Activated CD4-positive, alpha-beta memory T cell treated with anti-CD3 and anti-CD28 coated beads, Interleukin-2, amount 10 ng/mL, durations not matched to agents 7 days and 5 days (primary cell): Measurements from ENCODE around the gene DSC2. TPM values are rescaled to one million over a fixed set of nuclear protein-coding genes. Genes with fewer than 3 reads are reported as not detected.

ENCODE experiments used
- CTCF ChIA-PET: fragments of 350-600 bp; sonication (Branson Sonifier 250); formaldehyde crosslinking; loops from one replicate; lab custom pipeline; 2021; ENCODE audit warnings: antibody characterized with exemption, inconsistent platforms; lab: Charles Lee
- POLR2A ChIA-PET: fragments of 350-600 bp; sonication (Branson Sonifier 250); formaldehyde crosslinking; loops from one replicate; lab custom pipeline; 2021; ENCODE audit warnings: antibody characterized with exemption; lab: Charles Lee
- DNase-seq: peaks from one replicate; pipeline ENCODE4 v3.0.0-alpha.2; 2020
- H3K27ac Mint-ChIP-seq: one replicate; pipeline ENCODE4 v1.8.0; 2021; ENCODE audit warnings: mild to moderate bottlenecking, mixed read lengths
- H3K27me3 Mint-ChIP-seq: one replicate; pipeline ENCODE4 v1.8.0; 2021; ENCODE audit warnings: mixed read lengths
- H3K36me3 Mint-ChIP-seq: one replicate; pipeline ENCODE4 v1.8.0; 2021; ENCODE audit warnings: low read depth, mixed read lengths
- H3K4me1 Mint-ChIP-seq: one replicate; pipeline ENCODE4 v1.8.0; 2021; ENCODE audit warnings: mixed read lengths
- H3K4me3 Mint-ChIP-seq: one replicate; pipeline ENCODE4 v1.8.0; 2021; ENCODE audit warnings: mild to moderate bottlenecking, mixed read lengths
- H3K9me3 Mint-ChIP-seq: one replicate; pipeline ENCODE4 v1.8.0; 2021; ENCODE audit warnings: mixed read lengths
- total RNA-seq, 2 experiments: library from RNA; stranded (reverse); gene quantifications; one replicate each; pipeline ENCODE4 v1.2.3, GENCODE V29; 2021

Gene DSC2
- total RNA-seq, 2 experiments from 2014 or later: not detected

DNA sequence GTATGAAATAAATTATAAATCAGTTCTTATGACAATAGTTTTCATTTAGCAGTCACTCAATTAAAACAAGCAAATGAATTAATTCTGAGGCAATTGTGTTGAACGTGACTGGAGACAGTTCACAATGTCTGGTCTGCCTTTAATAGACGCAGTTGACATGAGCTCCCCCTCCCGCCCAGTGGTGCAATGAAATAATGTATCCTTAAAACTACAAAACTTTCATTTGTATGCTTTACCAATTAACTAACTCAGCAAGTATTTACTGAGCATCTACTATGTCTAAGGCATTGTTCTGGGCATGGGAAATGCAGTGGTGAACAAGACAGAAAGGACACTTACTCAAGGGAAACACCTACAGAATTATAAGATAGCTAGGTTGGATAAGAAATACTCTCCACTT lies 3.5 kb upstream of the DSC2 start:
- POLR2A ChIA-PET: no interaction called here
- no peaks in the 10 kb centered on the region for H3K4me1 Mint-ChIP-seq
- H3K27ac Mint-ChIP-seq: no peak overlapping the region
- CTCF ChIA-PET: no interaction called here
- no peaks in the 10 kb centered on the region for H3K9me3 Mint-ChIP-seq
- peaks cover 8% of the 10 kb centered on the region for H3K27me3 Mint-ChIP-seq
- no peaks in the 10 kb centered on the region for H3K36me3 Mint-ChIP-seq
- no peak for DNase-seq
- no peak overlapping the region for H3K4me3 Mint-ChIP-seq

- H3K27ac Mint-ChIP-seq: no peak overlapping the region
- H3K36me3 Mint-ChIP-seq: no peaks in the 10 kb centered on the region
- no peaks in the 10 kb centered on the region for H3K4me1 Mint-ChIP-seq
- no peaks in the 10 kb centered on the region for H3K9me3 Mint-ChIP-seq
- H3K27me3 Mint-ChIP-seq: peaks cover 13% of the 10 kb centered on the region
- POLR2A ChIA-PET: no interaction called here
- no peak for DNase-seq
- no peak overlapping the region for H3K4me3 Mint-ChIP-seq
- CTCF ChIA-PET: no interaction called here
Observed at GRCh38 chr18:31104444-31104843, 2.2 kb upstream of the DSC2 start.

DNA sequence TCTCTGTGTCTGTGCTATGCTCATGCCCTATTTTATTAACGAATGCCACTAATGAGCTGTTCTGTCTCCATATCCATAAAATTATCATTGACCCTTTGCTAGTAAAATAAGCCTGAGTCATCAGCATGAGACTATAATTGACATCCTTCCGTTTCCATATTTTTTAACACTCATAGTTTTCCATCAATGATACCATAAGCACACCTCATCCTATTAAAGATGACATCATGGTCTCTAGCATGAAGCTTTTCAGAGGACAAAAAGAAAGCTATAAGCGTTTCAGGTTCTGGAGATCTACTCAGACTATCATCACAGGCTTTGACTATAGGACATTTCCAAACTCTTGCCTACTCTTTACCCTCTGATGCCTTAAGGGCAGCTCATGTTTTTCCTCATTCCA lies 1.2 kb upstream of the DSC2 start:
- DNase-seq: no peak
- ChIA-PET CTCF (no interaction called here), POLR2A (no interaction called here)
- H3K27ac Mint-ChIP-seq: no peak overlapping the region
- no peaks in the 10 kb centered on the region for H3K9me3 Mint-ChIP-seq
- H3K36me3 Mint-ChIP-seq: no peaks in the 10 kb centered on the region
- peaks cover 13% of the 10 kb centered on the region for H3K27me3 Mint-ChIP-seq
- no peaks in the 10 kb centered on the region for H3K4me1 Mint-ChIP-seq
- H3K4me3 Mint-ChIP-seq: no peak overlapping the region

DNA sequence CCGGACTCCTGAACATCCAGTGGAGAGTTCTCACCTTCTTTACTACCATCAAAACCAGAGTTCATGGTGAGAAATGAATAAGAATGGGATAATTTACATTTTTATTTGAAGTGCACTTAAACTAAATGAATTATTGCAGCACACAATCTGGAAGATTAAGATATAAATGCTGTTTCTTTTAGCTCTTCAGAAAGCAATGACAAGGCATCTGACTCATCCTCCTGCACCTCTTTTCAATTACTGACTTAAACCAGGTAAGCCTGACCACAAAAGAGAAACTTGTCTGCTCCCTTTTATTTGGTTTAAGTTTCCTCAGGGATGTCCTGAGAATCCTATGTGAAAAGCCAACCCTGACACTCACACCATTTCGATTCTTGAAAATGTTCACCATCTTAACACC lies 720 bp upstream of the DSC2 start:
- POLR2A ChIA-PET: no interaction called here
- no peak overlapping the region for H3K4me3 Mint-ChIP-seq
- H3K27ac Mint-ChIP-seq: no peak overlapping the region
- no peaks in the 10 kb centered on the region for H3K9me3 Mint-ChIP-seq
- no peaks in the 10 kb centered on the region for H3K4me1 Mint-ChIP-seq
- CTCF ChIA-PET: no interaction called here
- no peaks in the 10 kb centered on the region for H3K36me3 Mint-ChIP-seq
- H3K27me3 Mint-ChIP-seq: peaks cover 13% of the 10 kb centered on the region
- DNase-seq: no peak

GRCh38 chr18:31101183-31102024 lies 817 bp downstream of the DSC2 start:
- CTCF ChIA-PET: no interaction called here
- DNase-seq: no peak
- Mint-ChIP-seq H3K4me3 (no peak overlapping the region), H3K9me3 (no peaks in the 10 kb centered on the region), H3K4me1 (no peaks in the 10 kb centered on the region), H3K27me3 (peaks cover 13% of the 10 kb centered on the region), H3K36me3 (no peaks in the 10 kb centered on the region), H3K27ac (no peak overlapping the region)
- POLR2A ChIA-PET: no interaction called here

DNA sequence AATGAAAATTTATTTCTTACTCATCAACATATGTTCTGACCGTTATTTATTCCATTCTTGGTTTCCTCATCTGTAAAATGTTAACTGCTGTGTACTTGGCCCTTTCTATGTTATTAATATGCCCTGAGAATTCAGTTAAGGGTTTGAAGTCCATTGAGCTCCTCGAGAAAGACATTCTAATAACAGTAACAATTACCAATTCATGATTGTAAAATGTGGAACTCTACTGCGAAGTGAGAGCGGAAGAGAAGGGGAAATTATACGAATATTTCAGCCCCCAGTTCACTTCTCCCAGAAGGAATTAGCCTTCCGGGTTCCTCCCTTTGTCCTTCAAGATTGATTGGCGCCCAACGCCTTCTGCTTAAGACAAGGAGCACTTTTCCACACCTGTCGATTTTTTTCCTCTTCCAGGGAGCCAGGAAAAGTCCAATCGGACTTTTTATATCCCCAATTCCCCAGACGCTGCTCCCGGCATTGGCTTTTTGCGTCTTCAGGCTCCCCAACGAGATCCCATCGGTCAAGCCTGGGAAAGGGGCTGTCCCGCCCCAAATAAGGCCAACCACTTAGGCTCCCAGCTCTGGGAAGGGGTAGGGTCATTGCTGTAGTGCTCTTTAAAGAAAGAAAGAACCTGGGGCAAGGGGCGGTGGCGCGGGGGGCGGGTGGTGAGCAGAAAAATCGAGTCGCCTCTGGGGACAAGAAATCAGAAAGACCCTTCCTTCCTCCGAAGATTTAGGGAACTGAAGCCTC lies 1.6 kb downstream of the DSC2 start:
- DNase-seq: no peak
- ChIA-PET CTCF (no interaction called here), POLR2A (no interaction called here)
- Mint-ChIP-seq H3K27ac (no peak overlapping the region), H3K4me3 (no peak overlapping the region), H3K4me1 (no peaks in the 10 kb centered on the region), H3K36me3 (no peaks in the 10 kb centered on the region), H3K9me3 (no peaks in the 10 kb centered on the region), H3K27me3 (peaks cover 13% of the 10 kb centered on the region)

DNA sequence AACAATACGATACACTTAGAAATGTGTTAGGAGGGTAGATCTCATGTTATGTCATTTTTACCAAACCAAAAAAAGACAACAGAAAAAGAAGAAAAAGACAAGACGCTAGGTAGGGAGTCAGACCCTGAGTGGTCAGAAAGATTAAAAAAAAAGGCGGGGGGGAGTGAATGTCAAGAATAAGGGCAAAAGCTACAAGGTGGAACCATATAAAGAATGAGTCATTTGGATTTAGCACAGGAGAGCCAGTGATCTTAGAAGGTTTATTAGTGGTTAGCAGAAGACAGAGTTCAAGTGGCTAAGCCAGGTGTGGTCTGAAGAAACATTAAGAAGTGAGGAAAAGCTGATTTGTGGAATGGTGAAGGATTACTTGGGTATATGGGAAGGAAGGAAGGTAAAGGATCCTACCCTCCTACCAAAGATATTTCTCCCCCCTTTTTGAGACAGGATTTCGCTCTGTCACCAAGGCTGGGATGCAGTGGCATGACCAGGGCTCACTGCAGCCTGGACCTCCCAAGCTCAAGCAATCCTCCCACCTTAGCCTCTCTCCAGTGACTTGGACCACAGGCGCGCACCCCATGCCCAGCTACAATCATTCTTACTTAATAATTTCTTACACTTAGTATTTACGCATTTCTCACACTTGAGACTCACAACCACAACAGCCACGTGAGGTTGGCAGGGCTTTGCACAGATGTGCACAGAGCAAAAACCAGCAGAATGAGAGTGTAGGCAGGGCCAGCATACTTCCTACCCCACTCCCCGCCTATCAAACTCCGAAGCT lies 2.6 kb downstream of the DSC2 start:
- CTCF ChIA-PET: no interaction called here

DNA sequence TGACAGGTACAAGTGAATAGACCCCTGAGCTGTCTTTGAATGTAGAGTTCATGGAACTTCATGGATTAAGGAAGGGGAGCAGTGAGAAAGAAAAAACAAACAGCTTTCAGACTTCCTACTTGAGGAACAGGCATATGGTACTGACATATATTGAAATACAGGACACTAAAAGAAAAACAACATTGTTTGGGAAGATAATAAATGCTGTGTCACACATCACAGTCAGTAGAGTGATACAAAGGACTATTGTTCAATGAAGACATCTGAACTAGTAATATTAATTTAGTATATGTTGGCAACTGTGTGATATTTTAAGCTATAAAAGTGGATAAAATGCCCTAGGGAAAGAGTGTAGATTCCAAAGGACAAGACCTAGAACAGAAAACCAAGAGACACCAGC lies 3.3 kb downstream of the DSC2 start:
- POLR2A ChIA-PET: no interaction called here
- CTCF ChIA-PET: no interaction called here
- H3K27me3 Mint-ChIP-seq: peaks cover 13% of the 10 kb centered on the region
- H3K4me1 Mint-ChIP-seq: no peaks in the 10 kb centered on the region
- H3K27ac Mint-ChIP-seq: no peak overlapping the region
- no peak overlapping the region for H3K4me3 Mint-ChIP-seq
- H3K36me3 Mint-ChIP-seq: no peaks in the 10 kb centered on the region
- no peak for DNase-seq
- no peaks in the 10 kb centered on the region for H3K9me3 Mint-ChIP-seq

More for the DNA sequence above, 2.6 kb downstream of the DSC2 start:
- Mint-ChIP-seq H3K4me1 (no peaks in the 10 kb centered on the region), H3K27me3 (peaks cover 13% of the 10 kb centered on the region), H3K36me3 (no peaks in the 10 kb centered on the region), H3K27ac (no peak overlapping the region), H3K4me3 (no peak overlapping the region), H3K9me3 (no peaks in the 10 kb centered on the region)
- DNase-seq: no peak
- POLR2A ChIA-PET: no interaction called here

DNA sequence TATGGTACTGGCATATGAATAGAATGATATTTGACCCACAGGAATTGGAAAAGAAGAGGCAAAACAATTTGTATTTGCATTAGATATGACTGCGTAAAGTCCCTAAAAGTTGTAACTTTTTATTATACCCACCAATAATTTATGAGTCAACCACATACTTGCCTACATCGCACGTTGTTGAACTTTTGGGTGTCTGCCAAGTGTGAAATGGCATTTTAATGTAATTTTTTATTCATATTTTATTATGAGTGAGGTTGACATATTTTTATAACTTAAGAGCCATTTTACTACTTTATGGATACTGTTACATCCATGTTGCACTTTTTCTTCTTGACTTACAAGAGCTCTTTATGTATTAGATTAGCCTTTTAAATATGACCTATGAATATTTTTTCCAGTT lies 4.6 kb downstream of the DSC2 start:
- H3K27me3 Mint-ChIP-seq: peaks cover 11% of the 10 kb centered on the region
- H3K4me3 Mint-ChIP-seq: no peak overlapping the region
- H3K4me1 Mint-ChIP-seq: no peaks in the 10 kb centered on the region
- no peaks in the 10 kb centered on the region for H3K36me3 Mint-ChIP-seq
- no peaks in the 10 kb centered on the region for H3K9me3 Mint-ChIP-seq
- DNase-seq: no peak
- CTCF ChIA-PET: no interaction called here
- H3K27ac Mint-ChIP-seq: no peak overlapping the region
- POLR2A ChIA-PET: no interaction called here

DNA sequence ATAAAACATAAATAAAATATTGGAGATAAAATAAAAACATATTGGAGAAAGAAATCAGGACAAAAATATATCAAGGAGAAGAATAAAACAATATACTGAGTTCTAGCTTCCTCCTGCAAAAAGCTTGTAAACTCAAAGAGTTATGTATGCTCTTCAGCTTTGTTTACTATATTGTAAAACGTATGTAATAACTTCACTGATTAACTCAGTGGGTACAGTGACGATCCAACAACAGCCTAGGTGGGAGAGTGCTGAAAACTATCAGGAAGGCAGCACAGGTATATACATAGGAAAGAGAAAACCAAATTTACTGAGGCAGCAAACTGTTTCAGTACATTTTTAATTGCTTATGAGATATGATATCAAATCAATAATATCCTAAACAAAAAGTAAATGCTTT lies 8.3 kb downstream of the DSC2 start:
- Mint-ChIP-seq H3K4me3 (no peak overlapping the region), H3K4me1 (no peaks in the 10 kb centered on the region), H3K9me3 (no peaks in the 10 kb centered on the region), H3K27me3 (no peaks in the 10 kb centered on the region), H3K27ac (no peak overlapping the region), H3K36me3 (no peaks in the 10 kb centered on the region)
- POLR2A ChIA-PET: no interaction called here
- CTCF ChIA-PET: no interaction called here
- DNase-seq: no peak

GRCh38 chr18:31093294-31093693 lies 8.9 kb downstream of the DSC2 start:
- H3K4me3 Mint-ChIP-seq: no peak overlapping the region
- no peaks in the 10 kb centered on the region for H3K9me3 Mint-ChIP-seq
- ChIA-PET CTCF (no interaction called here), POLR2A (no interaction called here)
- H3K27ac Mint-ChIP-seq: no peak overlapping the region
- DNase-seq: no peak
- H3K27me3 Mint-ChIP-seq: no peaks in the 10 kb centered on the region
- no peaks in the 10 kb centered on the region for H3K36me3 Mint-ChIP-seq
- no peaks in the 10 kb centered on the region for H3K4me1 Mint-ChIP-seq

DNA sequence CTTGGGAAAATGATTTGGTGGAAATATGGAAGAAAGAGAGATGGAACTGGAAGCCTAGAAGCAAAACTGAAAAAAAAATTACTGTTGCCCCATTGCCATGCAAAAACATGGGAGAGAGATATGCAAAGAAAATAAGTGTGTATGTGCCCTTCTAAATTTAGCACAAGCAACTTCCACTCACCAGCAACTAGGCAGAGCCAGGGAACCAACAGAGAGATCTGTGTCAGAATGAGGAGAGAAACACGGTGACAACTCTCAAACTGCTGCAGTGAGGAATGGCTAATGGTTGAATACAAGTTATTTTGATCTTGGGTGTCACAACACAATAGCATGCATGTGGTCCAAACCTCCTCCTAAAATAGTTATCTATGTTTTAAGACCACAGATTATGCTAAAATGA lies 10.9 kb downstream of the DSC2 start:
- no peak for DNase-seq
- POLR2A ChIA-PET: no interaction called here
- no peak overlapping the region for H3K27ac Mint-ChIP-seq
- H3K36me3 Mint-ChIP-seq: no peaks in the 10 kb centered on the region
- CTCF ChIA-PET: no interaction called here
- H3K9me3 Mint-ChIP-seq: no peaks in the 10 kb centered on the region
- no peaks in the 10 kb centered on the region for H3K27me3 Mint-ChIP-seq
- no peaks in the 10 kb centered on the region for H3K4me1 Mint-ChIP-seq
- no peak overlapping the region for H3K4me3 Mint-ChIP-seq

- Mint-ChIP-seq H3K4me3 (no peak overlapping the region), H3K9me3 (no peaks in the 10 kb centered on the region), H3K27ac (no peak overlapping the region), H3K4me1 (no peaks in the 10 kb centered on the region), H3K27me3 (no peaks in the 10 kb centered on the region), H3K36me3 (no peaks in the 10 kb centered on the region)
- ChIA-PET POLR2A (no interaction called here), CTCF (no interaction called here)
- no peak for DNase-seq
Observed at GRCh38 chr18:31088532-31088931, 13.7 kb downstream of the DSC2 start.
